ENCODE data around the gene HAGHL. TPM values are rescaled to one million over a fixed set of nuclear protein-coding genes. Genes with fewer than 3 reads are reported as not detected.

The HAGHL gene
- total RNA-seq, 1 donor from 2014 or later: 20.6 TPM

GRCh38 chr16:715477-716199 is 11.3 kb upstream of the HAGHL start:
- no peaks in the 10 kb centered on the region for H3K27me3 Mint-ChIP-seq (ENCODE audit: low read depth)
- peak; percentile 66 for TF ChIP-seq CTCF (IDR thresholded peaks at IDR 0.05)
- H3K4me1 Mint-ChIP-seq (ENCODE audit: low read depth): peaks cover 28% of the 10 kb centered on the region
- H3K4me3 Mint-ChIP-seq (ENCODE audit: unreplicated experiment): peak overlapping the region; percentile 70
- no peaks in the 10 kb centered on the region for H3K36me3 Mint-ChIP-seq (ENCODE audit: low read depth)
- no peak for DNase-seq (ENCODE audit: low spot score)
- no peaks in the 10 kb centered on the region for H3K9me3 Mint-ChIP-seq (ENCODE audit: low read depth)
- peak overlapping the region; percentile 17 for H3K27ac Mint-ChIP-seq (ENCODE audit: unreplicated experiment)

GRCh38 chr16:716200-716568 is 10.7 kb upstream of the HAGHL start:
- no peak for TF ChIP-seq CTCF (IDR thresholded peaks at IDR 0.05)
- DNase-seq (ENCODE audit: low spot score): no peak
- no peaks in the 10 kb centered on the region for H3K27me3 Mint-ChIP-seq (ENCODE audit: low read depth)

GRCh38 chr16:716768-717325 is 10.1 kb upstream of the HAGHL start:
- no peaks in the 10 kb centered on the region for H3K9me3 Mint-ChIP-seq (ENCODE audit: low read depth)
- H3K36me3 Mint-ChIP-seq (ENCODE audit: low read depth): no peaks in the 10 kb centered on the region
- peaks cover 28% of the 10 kb centered on the region for H3K4me1 Mint-ChIP-seq (ENCODE audit: low read depth)
- no peaks in the 10 kb centered on the region for H3K27me3 Mint-ChIP-seq (ENCODE audit: low read depth)
- TF ChIP-seq CTCF (IDR thresholded peaks at IDR 0.05): no peak
- no peak for DNase-seq (ENCODE audit: low spot score)
- no peak overlapping the region for H3K4me3 Mint-ChIP-seq (ENCODE audit: unreplicated experiment)
- H3K27ac Mint-ChIP-seq (ENCODE audit: unreplicated experiment): no peak overlapping the region

More at GRCh38 chr16:716200-716568, 10.7 kb upstream of the HAGHL start:
- Mint-ChIP-seq H3K4me3 (ENCODE audit: unreplicated experiment) (peak overlapping the region; percentile 70), H3K27ac (ENCODE audit: unreplicated experiment) (peak overlapping the region; percentile 17), H3K36me3 (ENCODE audit: low read depth) (no peaks in the 10 kb centered on the region), H3K9me3 (ENCODE audit: low read depth) (no peaks in the 10 kb centered on the region), H3K4me1 (ENCODE audit: low read depth) (peaks cover 28% of the 10 kb centered on the region)

GRCh38 chr16:717450-718245 is 9.3 kb upstream of the HAGHL start:
- Mint-ChIP-seq H3K36me3 (ENCODE audit: low read depth) (no peaks in the 10 kb centered on the region), H3K27me3 (ENCODE audit: low read depth) (no peaks in the 10 kb centered on the region), H3K9me3 (ENCODE audit: low read depth) (no peaks in the 10 kb centered on the region), H3K4me3 (ENCODE audit: unreplicated experiment) (no peak overlapping the region), H3K27ac (ENCODE audit: unreplicated experiment) (no peak overlapping the region), H3K4me1 (ENCODE audit: low read depth) (peaks cover 26% of the 10 kb centered on the region)
- TF ChIP-seq CTCF (IDR thresholded peaks at IDR 0.05): no peak
- no peak for DNase-seq (ENCODE audit: low spot score)

GRCh38 chr16:718389-718788 is 8.5 kb upstream of the HAGHL start:
- H3K27ac Mint-ChIP-seq (ENCODE audit: unreplicated experiment): no peak overlapping the region
- DNase-seq (ENCODE audit: low spot score): no peak
- no peak overlapping the region for H3K4me3 Mint-ChIP-seq (ENCODE audit: unreplicated experiment)
- TF ChIP-seq CTCF (IDR thresholded peaks at IDR 0.05): no peak
- no peaks in the 10 kb centered on the region for H3K36me3 Mint-ChIP-seq (ENCODE audit: low read depth)
- H3K27me3 Mint-ChIP-seq (ENCODE audit: low read depth): no peaks in the 10 kb centered on the region
- H3K4me1 Mint-ChIP-seq (ENCODE audit: low read depth): peaks cover 22% of the 10 kb centered on the region
- H3K9me3 Mint-ChIP-seq (ENCODE audit: low read depth): no peaks in the 10 kb centered on the region
